Bone marrow (tissue), 2 donors: ENCODE results near the gene ARL8A.
"Not testable (repeated sequence)": the region's sequence is repeated elsewhere in the genome, so short reads cannot be mapped to it uniquely, and the experiment has no call there.

ENCODE experiments used
- DNase-seq, 2 donors: peaks; one replicate each; lab custom pipeline; 2025; lab: John Stamatoyannopoulos, UW

The ARL8A gene

DNA sequence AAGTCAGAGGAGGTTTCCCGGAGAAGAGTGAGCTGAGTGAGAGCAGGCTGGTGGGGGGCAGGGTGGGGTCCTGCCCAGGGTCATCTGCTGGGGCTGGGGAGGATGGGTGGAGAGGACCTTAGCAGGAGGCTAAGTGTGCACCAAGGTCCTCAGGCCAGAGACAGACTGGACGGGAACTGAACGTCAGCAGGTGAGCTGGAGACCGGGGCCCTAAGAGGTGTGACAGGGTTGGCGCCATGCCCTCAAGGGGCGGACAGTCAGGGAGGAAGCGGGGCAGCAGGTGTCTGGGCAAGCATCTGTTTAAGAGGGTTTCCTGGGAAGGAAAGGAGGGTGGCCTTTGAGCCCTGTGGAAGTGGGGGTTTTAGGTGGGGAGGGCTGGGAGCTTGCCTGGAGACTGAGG lies 29.5 kb upstream of the ARL8A start:
- no peak for DNase-seq

DNA sequence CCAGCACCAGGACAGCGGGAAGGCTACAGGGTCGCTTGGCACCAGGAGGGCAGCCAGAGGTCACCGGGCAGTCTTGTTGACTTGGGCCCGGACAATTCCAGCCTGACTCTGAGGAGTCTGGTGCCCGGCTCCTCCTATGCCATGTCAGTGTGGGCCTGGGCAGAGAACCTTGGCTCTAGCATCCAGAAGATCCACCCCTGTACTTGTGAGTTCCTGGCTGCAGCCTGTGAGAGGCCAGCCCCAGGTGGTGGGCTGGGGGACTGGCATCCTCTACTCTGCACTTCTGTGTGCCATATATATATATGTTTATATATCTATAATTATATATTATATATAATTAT lies 27.4 kb upstream of the ARL8A start:
- no peak for DNase-seq

DNA sequence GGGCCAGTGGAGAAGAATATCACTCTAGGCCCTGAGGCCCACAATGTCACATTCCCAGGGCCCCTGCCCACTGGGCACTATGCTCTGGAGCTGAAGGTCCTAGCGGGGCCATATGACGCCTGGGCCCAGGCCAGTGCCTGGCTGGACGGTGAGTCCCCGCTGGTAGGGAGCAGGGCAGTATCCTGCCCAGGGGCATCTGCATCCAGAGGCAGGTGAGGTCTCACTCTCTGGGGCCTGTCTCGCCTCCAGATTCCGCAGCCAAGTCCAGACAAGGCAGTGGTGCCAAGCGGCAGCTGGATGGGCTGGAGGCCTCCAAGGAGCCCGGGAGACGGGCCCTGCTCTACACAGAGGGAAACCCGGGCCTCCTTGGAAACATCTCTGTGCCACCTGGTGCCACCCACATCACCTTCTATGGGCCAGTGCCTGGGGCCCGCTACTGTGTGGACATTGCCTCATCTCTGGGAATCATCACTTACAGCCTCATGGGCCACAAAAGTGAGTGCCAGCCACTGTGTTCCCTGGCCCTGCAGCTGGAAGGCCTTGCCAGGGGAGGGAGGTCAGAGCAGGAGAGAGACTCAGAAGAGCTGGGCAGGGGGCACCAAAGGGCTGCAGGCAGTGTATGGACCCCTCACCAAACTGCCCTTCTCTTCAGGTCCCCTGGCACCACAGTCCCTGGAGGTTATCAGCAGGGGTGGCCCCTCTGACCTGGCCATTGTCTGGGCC lies 26.9 kb upstream of the ARL8A start:
- no peak for DNase-seq

DNA sequence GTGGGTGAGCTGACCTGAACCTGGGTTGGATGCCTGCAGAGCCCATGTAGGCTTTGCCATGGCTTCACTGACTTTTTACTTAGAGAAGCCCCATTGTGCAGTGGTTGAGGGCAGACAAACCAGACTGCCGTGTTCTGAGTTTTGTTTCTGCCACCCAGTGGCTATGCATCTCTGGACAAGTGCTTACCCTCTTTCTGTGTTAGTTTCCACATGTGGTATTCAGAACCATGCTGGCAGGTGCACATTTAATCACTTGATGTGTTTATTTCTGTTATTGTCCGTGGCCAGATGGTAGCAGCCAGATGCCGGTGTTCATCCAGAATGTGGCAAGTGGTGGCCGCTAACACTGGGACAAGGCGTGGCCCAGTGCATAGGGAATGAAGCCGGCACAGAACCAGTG lies 26.2 kb upstream of the ARL8A start:
- no peak for DNase-seq

DNA sequence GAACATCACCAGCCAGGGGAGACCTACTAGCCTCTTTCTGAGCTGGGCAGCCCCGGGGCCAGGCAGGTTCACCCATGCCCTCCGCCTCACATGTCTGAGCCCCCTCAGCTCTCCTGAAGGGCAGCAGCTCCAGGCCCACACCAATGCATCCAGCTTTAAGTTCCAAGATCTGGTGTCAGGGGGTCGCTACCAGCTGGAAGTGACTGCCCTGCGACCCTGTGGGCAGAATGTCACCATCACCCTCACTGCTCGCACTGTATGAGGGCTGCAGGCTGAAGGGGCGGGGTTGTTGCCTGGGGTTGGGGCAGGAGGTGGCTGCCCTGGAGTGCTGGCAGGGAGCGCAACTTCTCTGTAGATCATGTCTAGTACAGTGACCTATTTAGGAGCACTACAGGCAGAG lies 24.3 kb upstream of the ARL8A start:
- DNase-seq, result no peak

DNA sequence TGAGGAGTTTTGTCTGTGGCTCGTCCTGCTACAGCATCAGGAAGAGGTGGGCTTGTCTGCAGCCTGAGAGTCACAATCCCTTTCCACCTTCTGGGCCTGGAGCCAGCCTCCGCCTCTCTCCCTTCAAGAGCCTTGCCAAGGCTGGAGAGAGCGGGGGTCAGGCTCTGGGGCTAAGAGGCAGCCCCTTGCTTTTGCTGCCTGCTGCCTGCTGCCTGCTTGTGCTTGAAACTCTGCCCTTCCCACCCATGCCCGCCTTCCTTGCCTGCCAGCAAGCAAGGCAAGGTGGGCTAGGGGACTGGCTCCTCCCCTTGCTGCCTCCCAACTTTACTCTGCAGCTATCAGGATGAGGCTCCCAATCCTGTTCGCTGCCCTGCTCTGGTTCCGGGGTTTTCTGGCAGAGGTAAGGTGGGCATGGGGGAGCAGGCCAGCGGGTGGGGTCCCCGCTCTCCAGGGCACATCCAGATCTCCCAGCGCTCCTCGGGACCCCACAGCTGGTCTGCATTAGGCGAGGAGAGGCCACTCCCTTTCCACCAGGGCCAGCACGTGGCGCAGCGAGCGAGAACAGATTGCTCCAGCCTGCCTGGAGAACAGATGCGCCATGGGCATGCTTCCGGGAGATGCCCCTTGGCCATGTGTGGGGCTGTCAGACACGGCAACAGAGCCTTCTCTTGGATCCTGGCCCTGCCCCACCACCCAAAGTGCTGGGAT lies 23.3 kb upstream of the ARL8A start:
- DNase-seq, result no peak

DNA sequence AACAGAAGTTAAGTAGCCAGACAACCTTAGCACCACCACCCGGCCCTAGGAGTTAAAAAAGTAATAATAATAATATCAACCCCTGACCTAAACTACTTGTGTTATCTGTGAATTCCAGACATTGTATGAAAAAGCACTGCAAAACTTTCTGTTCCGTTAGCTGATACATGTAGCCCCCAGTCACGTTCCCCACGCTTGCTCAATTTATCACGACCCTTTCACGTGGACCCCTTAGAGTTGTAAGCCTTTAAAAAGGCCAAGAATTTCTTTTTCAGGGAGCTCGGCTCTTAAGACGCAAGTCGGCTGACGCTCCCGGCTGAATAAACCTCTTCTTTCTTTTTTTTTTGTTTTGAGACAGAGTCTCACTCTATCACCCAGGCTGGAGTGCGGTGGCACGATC lies 22.5 kb upstream of the ARL8A start:
- DNase-seq, result not testable (repeated sequence)

DNA sequence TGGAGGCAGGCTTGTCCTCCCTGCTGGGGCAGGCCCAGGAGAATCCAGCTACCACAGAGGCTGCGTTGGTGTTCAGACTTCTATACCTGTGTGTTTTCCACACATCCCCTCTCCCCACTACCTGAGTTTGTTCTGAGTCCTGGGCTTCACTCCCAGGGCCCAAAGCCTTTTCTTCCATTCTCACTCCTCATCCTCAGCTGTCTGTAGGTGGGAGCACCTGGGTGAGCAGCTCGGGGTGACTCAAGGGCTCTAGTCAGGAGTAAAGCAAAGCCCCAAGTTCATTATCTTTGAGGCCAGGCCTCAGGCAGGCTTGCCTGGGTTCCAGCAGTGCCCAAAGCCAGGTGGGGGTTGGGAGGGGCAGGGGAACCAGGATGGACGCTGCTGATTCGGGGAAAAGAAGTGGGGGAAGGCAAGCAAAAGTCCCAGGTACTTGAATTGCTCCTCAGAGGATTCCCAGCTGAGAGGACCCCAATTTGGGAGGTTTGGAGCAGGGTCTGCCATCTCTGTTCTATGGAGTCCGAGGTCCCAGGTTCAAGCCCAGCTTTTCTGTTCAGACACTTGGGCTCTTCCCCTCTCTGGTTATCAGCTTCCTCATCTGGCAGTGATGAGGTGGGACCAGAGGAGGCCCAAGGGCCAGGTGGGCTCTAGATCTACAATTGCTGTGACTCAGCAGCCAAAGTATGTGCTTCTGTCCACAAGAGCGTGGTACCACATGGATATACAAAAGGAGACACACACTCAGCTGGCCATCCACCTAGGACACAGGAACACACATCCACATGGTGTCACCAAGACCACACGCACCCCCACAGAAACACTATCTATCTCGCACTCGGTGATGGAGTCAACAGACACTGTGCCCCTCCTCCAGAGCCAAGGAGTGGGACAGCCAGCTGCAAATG lies 21.7 kb upstream of the ARL8A start:
- no peak for DNase-seq

DNA sequence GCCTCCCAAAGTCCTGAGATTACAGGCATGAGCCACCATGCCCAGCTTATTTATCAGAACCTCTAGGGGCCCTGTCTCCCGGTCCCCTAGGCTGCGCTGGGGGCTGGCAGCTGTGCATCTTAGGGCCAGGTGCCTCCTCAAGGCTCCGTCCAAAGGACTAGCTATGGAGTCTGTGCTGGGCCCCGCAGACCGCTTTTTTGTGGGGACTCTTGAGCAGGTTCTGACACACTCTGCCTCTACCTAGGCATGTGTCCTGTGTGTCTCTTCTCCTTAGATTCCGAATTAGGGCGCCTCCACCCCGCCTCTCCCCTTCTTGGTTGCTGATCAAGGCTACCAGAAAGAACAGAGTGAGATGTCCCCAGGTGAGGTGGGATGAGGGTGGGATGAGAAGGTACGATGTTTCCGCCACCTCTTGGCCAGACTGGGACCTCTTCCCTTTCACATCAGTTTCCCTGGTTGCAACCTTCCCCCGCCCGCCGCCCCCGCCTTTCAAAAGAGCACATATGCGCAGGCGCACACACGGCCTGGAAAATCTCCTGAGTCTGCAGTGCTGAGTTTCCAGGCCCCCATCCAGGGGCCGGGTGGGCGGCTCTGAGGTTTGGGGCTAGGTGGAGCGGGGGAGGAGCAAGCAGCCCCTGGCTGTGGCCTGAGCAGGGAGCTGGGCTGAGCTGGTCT lies 20.9 kb upstream of the ARL8A start:
- DNase-seq, result no peak

DNA sequence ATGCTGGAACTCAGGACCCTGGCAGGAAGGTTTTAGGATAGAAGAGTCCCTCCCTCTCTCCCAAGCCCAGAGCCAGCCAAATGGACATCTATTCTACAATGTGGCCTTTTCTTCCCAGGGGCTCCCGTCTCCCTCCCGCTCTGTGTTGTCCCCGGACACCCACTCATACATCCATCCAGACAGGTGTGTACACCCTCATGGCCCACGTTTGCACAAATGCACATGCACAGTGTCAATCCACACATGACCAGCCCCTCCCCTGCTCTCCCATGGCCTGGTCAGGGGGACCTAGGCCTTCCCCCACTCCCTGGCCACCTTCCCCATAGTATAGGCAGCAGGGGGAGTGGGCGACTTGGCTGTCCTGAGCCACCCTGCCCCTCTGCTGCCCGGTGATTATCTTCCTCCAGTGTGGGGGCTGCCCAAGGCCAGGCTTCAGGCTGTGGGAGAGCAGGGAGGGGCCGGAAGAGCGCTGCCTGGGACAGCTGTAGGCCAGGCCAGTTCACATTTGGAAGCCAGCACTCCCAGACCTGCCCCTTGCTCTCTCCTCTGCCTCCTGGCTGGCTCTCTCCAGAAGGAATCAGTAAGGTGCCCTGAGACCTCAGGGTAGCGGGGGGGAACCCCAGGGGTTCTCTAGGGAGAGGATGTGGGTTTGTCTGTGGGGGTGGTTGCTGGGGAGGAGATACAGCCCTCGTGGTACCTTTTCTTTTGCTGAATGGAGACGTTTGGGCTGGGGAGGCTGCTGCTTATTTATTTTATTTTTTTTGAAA lies 19.9 kb upstream of the ARL8A start:
- DNase-seq, result peak in 1 of 2 donors; percentile 75

DNA sequence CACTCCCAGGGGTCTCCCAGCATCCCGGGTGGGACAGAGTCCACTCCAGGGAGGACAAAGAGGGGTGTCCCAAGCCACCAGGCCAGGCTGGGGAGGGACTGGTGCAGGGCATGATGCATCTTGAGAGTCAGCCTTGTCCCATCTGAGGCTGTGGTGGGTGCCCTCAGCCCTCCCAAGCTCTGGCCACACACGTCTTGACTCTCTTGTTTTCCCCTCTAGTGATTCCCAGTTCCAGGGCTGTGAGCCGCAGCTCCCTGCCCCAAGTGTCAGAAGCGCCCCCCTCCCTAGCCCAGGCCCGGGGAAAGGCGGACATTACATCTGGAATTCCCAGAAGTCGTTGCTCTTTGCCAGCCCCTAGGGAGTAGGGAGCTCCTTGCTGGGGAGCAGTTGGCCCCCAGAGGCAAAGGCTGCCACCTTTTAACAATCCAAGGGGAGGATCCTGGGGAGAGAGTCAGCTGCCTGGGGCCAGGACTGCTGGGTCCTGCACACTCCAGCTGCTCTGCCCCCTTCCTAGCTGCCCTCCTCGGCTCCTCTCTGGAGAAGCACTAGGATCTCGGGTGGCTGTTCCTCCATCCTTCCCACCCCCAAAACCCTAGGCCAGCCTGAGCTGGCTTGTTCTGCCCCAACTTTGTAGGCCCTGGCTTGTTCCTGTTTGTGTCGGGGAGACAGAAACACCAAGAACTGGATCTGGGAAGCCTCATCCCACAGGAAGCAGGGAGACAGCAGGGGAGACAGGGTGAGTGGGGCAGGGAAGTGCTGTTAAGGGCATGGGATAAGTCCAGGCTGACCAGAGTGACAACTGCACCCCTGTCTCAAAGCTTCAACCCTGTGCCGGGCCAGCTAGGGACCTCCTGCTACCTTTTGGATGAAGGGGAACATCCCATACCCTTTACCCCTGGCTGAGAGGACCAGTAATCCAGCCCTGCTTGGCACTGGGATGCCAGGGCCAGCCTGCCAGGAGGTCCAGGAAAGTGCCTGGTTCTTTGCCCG lies 19.0 kb upstream of the ARL8A start:
- no peak for DNase-seq

DNA sequence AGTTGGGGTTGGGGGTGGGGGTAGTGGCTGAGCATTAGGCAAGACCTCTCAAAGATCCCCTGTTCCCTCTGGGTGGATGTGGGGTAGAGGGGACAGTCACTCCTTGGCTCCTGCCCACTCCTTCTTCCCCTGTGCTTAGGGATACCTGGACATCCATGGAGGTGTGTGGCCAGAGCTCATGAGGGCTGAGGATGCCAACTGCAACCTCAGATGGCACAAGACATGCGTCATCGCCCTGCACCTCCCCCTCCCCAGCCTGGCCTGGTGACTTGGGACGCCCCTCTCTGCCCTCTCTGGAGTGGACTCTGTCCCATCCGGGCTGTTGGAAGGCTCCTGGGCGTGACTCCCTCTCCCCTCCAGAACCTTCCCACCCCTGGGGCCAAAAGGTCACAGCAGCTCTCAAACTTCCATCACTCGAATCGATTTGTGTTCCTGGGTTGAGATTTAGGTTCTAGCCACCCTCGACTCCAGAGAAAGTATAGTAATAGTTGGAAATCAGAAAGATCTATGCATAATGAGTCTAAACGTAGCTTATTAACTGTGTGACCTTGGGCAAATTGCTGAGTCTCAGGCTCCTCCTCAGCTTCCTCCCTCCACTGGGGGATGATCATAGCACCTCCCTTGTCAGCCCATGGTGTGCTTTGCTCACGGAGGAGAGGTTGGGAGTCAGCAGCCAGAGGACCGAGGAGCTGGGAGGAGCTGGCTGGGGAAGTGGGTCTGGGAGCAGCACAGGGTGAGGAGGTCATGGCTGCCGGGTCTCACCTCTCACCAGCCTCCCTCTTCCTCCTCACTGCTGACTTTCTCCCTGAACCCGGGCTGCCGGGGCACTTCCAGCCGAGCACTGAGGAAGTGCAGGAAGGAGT lies 18.1 kb upstream of the ARL8A start:
- no peak for DNase-seq

DNA sequence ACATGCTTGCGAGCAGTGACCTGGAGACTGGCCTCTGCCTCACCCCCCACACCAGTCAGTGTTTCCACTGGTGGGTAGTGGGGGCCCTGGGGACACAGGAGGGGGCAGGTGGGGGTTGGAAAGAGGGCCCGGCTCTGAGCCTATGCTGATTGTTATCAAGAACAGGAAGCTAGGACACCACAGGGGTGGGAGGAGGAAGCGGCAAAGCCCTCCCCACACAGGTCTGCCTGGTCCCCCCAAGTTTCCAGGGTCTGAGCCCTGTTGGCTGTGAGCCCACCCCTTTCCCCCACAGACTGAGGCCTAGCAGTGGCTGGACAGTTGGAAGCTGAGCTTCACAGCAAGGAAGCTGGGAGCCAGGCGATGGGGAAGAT lies 17.5 kb upstream of the ARL8A start:
- peak in 1 of 2 donors; percentile 55 for DNase-seq

DNA sequence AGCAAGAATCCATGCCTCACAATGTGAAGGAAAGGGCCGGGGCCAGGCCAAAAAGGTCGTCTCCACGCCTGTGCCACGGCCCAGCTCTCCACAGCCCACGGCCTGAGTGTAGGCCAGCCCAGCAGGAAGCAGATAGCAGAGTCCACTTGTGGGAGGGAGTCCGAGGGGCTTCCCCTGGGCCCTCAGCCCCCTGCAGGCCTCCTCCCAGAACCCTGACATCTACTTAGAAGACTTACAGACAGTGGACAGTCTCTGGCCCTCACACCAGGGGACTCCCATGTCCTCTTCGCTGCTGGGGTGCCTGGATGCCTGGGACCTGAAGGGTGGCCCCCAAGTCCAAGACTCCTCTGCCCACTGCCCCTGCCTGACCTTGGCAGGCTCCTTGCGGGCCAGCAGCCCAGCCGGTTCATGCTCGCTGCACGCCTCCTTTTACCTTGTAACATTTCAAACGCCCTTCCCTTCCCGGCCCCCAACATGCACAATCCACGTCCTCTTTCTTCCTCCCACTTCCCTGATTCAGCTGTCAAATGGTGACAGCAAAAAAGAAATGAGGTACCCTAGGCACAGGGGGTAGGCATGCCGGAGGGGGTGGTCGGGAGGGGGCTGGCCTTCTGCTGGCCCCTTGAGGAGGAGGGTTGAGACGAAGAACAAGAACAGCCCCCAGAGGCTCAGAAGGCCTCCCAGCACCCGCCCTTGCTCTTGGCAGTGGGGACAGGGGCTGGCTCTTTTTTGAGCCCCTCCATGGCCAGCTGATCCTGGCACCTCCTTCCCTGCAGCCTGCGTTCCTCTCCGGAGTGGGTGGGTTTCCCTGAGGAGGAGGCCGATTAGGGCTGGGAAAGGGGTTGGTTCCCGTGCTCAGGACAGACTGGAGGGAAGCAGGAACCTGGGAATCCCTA lies 16.9 kb upstream of the ARL8A start:
- DNase-seq, result peak in 1 of 2 donors; percentile 19

DNA sequence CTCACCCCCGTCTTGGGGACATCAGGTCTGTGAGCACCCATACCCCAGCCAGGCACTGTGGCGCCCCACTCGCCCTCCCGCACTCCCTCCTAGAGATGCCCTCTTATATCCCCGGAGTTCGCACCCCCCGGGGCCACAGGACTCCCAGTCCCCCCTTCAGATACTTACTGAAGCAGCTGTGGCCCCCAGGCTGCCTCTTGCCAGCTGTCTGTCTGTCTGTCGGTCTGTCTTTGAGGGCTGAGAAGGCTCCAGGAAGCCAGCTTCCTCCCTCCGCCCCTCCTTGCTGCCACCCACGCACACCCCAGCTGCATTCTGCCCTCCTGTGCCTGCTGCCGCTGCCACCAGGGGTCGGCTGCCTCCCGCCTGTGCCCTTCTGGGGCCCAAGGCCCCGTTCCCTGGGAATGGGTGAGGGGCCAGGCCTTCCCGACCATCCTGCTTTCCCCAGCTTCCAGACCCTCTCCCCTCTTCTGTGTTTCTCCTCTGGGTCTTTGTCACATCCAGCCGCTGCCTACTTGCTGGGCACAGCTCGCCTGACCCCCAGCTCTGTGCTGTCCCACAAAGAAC lies 15.9 kb upstream of the ARL8A start, which contains the start of gene PTPN7:
Gene PTPN7, minus strand, starts transcription at position 226 of the 564 bp plus-strand sequence. CDS start 1,200 bp downstream, outside the sequence.
- DNase-seq, result peak; percentile 48 to 85

DNA sequence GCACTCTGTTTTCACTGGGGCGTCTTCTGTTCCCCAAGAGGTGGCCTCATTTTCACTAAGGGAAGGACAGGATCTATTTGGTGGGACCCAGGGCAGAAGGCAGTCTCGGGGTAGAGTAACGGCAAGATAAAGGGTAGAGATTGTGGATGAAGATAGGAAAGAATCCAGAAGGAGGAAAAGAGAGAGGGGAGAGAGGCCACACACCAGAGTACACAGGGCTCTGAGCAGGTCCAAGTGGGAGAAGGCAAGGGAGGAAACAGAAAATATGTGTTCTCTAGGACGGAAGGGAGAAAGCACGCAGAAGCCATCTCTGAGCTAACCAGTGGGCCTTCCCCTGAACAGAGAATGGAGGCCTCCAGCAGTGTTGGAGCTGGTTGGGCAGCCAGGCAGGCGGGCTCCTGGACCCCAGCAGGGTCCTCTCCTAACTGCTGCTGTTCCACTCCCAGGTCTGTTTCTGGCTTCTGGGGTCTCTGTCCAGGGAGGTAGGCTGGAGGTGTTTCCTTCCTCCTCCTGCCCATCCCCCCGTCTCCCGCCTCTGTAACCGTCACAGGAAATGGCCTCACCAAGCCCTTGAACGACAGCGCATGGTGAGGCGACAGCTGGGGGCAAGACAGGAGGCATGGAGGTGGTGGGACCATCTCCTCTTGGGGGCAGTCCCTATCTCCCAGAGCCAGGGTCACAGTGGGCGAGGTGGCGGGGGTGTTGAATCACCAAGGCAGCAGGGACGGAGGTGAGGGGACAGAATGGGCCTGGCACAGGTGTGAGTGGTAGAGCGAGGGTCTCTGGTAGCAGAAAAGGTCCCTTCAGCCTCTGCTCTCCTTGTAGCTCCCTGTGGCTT lies 15.2 kb upstream of the ARL8A start:
- DNase-seq, result peak in 1 of 2 donors; percentile 30
